GM19468 (cell line): ENCODE data around the gene MYO7B.

Experiments used
- ATAC-seq: cut with Tn5 transposase; IDR thresholded peaks from one replicate; pipeline ENCODE4 v1.9.1; 2021; ENCODE audit warnings: mild to moderate bottlenecking, moderate library complexity, moderate number of reproducible peaks; ENCODE audit not compliant: unreplicated experiment; ENCODE audit errors: extremely low read depth

Gene MYO7B

DNA sequence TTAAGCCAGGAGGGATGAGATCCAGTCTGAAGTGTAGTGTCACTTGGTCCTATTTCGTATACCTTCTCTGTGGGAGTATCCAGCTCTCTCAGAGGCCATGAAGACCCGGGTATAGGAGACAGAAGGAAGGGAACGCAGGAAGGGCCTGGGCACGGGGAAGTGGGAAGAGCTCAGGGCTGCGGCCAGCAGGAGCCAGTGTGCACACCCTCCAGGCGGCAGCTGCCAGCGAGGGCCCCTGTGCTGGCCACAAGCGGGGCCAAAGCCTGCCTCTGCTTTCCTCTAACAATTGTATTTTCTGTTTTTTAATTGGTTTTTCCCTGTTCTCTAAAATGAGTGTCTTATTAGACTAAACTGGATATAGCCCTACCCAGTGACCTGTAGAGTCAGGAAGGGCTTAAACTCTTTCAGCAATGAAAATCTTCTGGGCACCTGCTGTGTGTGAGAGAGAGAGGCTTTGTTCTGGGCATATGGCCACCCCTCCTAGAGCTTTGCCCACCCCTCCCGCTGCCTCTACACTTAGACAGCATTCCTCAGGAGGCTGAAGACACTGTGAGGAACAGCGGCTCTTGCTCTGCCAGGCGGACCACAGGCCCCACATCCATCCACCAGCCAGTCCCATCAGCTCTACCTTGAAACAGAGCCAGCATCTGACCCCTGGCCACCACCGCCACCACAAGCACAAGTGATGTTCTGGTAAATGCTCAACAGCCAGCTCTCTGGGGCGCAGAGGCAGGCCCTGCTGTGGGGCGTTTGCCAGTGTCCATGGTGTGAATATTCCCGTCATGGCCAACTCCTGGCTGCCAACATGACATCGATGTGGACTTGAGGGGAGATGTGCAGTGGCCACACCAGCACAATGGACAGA, 120.0 kb downstream of the MYO7B start:
- no peak for ATAC-seq

- no peak for ATAC-seq
Observed at GRCh38 chr2:127656569-127657231, 121.2 kb downstream of the MYO7B start.

GRCh38 chr2:127657232-127657595, 121.7 kb downstream of the MYO7B start:
- no peak for ATAC-seq

DNA sequence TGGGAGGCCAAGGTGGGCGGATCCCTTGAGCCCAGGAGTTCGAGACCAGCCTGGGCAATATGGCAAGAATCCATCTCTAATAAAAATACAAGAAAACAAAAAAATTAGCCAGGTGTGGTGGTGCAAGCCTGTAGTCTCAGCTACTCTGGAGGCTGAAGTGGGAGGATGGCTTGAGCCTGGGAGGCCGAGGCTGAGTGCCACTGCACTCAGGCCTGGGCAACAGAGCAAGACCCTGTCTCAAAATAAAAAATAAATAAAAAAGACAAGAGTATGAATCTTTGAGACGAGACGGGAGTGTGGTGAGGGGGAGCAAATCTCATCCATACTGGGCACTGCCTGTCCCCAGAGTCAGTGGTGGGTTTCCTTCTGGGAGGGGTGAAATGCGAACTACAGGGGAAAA, 122.7 kb downstream of the MYO7B start:
- ATAC-seq = no peak

GRCh38 chr2:127658641-127659407, 123.3 kb downstream of the MYO7B start:
- ATAC-seq = no peak

- no peak for ATAC-seq
Observed at GRCh38 chr2:127659408-127660290, 124.2 kb downstream of the MYO7B start.

GRCh38 chr2:127660291-127660578, 124.8 kb downstream of the MYO7B start:
- no peak for ATAC-seq

- ATAC-seq = no peak
Observed at GRCh38 chr2:127661072-127661649, 125.7 kb downstream of the MYO7B start.

GRCh38 chr2:127661949-127662510, 126.5 kb downstream of the MYO7B start:
- no peak for ATAC-seq

GRCh38 chr2:127662937-127663565, 127.6 kb downstream of the MYO7B start:
- ATAC-seq = no peak

DNA sequence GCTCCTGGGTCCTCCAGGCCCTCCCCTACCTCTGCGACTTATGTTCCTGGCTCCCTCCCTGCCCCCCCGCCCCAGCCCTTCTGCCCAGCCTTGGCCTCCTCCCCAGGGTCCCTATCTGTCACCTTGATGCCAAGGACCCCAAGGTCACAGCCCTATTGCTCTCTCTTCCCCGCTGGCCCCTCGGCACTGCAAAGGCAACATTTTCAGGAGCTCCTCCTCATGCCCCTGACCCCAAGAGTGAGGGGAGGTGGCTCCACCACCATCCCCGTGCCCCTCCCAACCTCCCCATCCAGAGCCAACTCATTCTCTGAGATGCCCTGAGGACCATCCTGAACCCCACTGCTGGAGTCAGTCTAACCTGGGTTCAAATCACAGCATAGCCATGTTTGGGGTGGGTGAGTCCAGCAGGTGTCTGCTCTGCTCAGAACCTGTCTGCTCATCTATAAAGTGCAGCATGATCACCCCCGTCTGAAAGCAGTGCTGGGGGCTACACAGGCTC, 128.1 kb downstream of the MYO7B start:
- no peak for ATAC-seq

DNA sequence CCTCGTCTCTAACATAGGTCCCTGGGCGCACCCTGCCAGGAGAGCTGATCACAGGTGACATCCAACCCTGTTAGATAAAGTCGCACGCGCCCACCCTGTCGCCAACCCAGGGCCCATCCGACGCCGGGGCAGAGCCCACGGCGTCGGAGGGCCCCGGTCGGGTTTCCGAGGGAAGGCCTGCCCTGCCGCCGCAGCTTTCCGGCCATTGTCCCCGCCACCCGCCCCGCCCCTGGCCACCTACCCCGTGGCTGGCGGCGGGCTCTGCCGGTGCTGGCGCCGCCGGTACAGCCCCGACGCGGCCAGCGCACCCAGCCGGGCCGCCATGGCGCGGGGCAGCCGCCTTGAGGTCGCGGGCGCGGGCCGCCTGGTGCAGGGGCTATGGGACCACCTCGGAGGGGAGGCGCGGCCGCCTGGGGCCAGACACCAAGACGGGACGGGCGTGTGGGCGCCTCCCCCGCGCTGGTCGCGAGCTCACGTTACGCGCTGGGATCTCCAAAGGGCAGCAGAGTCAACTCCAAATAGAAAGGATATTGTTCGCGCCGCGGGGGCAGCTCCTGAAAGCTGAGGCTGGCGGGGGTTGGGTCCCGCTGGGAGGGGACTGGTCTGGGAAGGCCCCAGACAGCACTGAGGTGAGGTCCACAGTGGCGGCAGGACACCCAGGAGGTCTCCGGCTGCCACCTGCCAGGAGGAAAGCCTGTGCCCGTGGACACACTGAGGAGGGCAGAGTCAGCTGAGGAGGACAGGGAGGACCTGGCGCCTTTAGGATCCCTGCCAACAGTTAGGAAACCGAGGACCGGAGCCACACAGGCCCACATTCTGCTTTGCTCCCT, 128.8 kb downstream of the MYO7B start:
- no peak for ATAC-seq

GRCh38 chr2:127664895-127665225, 129.4 kb downstream of the MYO7B start:
- ATAC-seq = no peak

DNA sequence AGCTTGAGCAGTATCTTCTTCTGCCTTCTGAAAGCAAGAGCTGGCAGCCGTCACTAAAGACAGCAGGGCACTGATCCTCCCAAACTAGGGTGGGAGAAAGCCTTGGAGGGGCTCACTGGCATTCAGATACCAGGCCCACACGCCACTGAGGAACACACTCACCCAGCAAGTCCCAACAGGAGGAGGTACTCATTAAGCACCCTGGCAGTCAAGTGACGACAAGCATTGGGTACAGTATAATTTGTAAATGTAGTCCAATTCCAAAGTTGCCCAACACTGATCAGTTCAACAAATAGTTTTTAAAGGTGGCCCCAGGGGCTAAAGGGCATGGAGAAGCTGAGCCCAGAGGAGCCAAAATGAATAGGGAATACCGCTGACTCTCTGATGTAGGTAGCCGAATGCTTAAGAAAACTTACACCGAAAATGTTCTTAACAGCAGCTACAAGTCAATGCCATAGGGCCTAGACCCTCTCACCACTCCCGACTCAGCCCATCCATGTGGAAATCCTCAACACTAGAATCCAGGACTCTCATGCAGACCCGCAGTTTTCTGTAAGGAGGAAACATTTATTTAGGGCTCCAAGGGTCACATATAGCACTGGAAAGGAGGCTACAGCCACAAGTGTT, 129.9 kb downstream of the MYO7B start:
- ATAC-seq = no peak

- ATAC-seq = no peak
Observed at GRCh38 chr2:127669056-127669455, 133.6 kb downstream of the MYO7B start.

- ATAC-seq = no peak
Observed at GRCh38 chr2:127670055-127670956, 134.8 kb downstream of the MYO7B start.

GRCh38 chr2:127670957-127671290, 135.4 kb downstream of the MYO7B start:
- no peak for ATAC-seq
